Parathyroid adenoma (tissue), 2 donors: ENCODE data around the gene TSPAN5.

ENCODE experiments used
- H2AFZ ChIP-seq: fragments of 300-600 bp; sonication (generic); one replicate; pipeline ENCODE4 v1.7.0; 2017; ENCODE audit warnings: antibody characterized with exemption, mild to moderate bottlenecking
- H3K27ac ChIP-seq: fragments of 300-600 bp; sonication (generic); one replicate; pipeline ENCODE4 v1.7.0; 2017
- H3K27me3 ChIP-seq: fragments of 300-600 bp; sonication (generic); one replicate; pipeline ENCODE4 v1.7.0; 2017; ENCODE audit warnings: low read length; ENCODE audit not compliant: control insufficient read depth, insufficient read depth
- H3K36me3 ChIP-seq: fragments of 300-600 bp; sonication (generic); one replicate; pipeline ENCODE4 v1.7.0; 2017; ENCODE audit warnings: low read length; ENCODE audit not compliant: control insufficient read depth, insufficient read depth
- H3K4me1 ChIP-seq: fragments of 300-600 bp; sonication (generic); one replicate; pipeline ENCODE4 v1.7.0; 2017; ENCODE audit warnings: control low read depth
- H3K4me2 ChIP-seq: fragments of 300-600 bp; sonication (generic); one replicate; pipeline ENCODE4 v1.7.0; 2017; ENCODE audit warnings: low read length
- H3K4me3 ChIP-seq: fragments of 300-600 bp; sonication (generic); one replicate; pipeline ENCODE4 v1.7.0; 2017; ENCODE audit warnings: low read depth, low read length
- H3K79me2 ChIP-seq: fragments of 300-600 bp; sonication (generic); one replicate; pipeline ENCODE4 v1.7.0; 2017; ENCODE audit warnings: control low read depth
- H3K9ac ChIP-seq: fragments of 300-600 bp; sonication (generic); one replicate; pipeline ENCODE4 v1.7.0; 2017; ENCODE audit warnings: mild to moderate bottlenecking
- H3K9me3 ChIP-seq: fragments of 300-600 bp; sonication (generic); one replicate; pipeline ENCODE4 v1.7.0; 2017; ENCODE audit warnings: low read length; ENCODE audit not compliant: control insufficient read depth
- CTCF ChIP-seq: fragments of 300-600 bp; sonication (generic); IDR thresholded peaks from one replicate; pipeline ENCODE4 v1.7.0; 2017; ENCODE audit warnings: antibody characterized with exemption, mild to moderate bottlenecking
- donor health status: primary hyperparathyroidism.

TSPAN5 gene

GRCh38 chr4:98674404-98675173 lies 16.2 kb upstream of the TSPAN5 start:
- Histone ChIP-seq H3K4me3 (no peak overlapping the region), H3K9ac (no peak overlapping the region), H3K9me3 (no peaks in the 10 kb centered on the region), H2AFZ (no peak overlapping the region), H3K36me3 (no peaks in the 10 kb centered on the region), H3K4me1 (no peaks in the 10 kb centered on the region), H3K79me2 (no peaks in the 10 kb centered on the region), H3K27ac (no peak overlapping the region), H3K27me3 (no peaks in the 10 kb centered on the region), H3K4me2 (no peak overlapping the region)
- TF ChIP-seq CTCF = no peak

- TF ChIP-seq CTCF = no peak
- Histone ChIP-seq H3K9me3 (no peaks in the 10 kb centered on the region), H3K27me3 (no peaks in the 10 kb centered on the region), H3K27ac (no peak overlapping the region), H3K79me2 (no peaks in the 10 kb centered on the region), H3K4me1 (no peaks in the 10 kb centered on the region), H3K4me3 (no peak overlapping the region), H3K9ac (no peak overlapping the region), H2AFZ (no peak overlapping the region), H3K4me2 (no peak overlapping the region), H3K36me3 (no peaks in the 10 kb centered on the region)
Measured at GRCh38 chr4:98673978-98674377, 15.6 kb upstream of the TSPAN5 start.

- no peaks in the 10 kb centered on the region for H3K4me1 ChIP-seq
Measured at GRCh38 chr4:98673288-98673644, 14.9 kb upstream of the TSPAN5 start.

GRCh38 chr4:98672583-98673287 lies 14.3 kb upstream of the TSPAN5 start:
- H2AFZ ChIP-seq = no peak overlapping the region
- H3K9me3 ChIP-seq = no peaks in the 10 kb centered on the region
- no peak for TF ChIP-seq CTCF
- H3K79me2 ChIP-seq = no peaks in the 10 kb centered on the region
- H3K27ac ChIP-seq = no peak overlapping the region
- H3K36me3 ChIP-seq = no peaks in the 10 kb centered on the region
- no peak overlapping the region for H3K4me3 ChIP-seq
- H3K4me2 ChIP-seq = peak overlapping the region; percentile 16
- no peaks in the 10 kb centered on the region for H3K27me3 ChIP-seq
- no peak overlapping the region for H3K9ac ChIP-seq
- H3K4me1 ChIP-seq = no peaks in the 10 kb centered on the region

More at GRCh38 chr4:98673288-98673644, 14.9 kb upstream of the TSPAN5 start:
- H3K4me2 ChIP-seq = peak overlapping the region; percentile 16
- no peak overlapping the region for H3K9ac ChIP-seq
- no peak overlapping the region for H3K4me3 ChIP-seq
- H3K79me2 ChIP-seq = no peaks in the 10 kb centered on the region
- no peak overlapping the region for H3K27ac ChIP-seq
- no peak overlapping the region for H2AFZ ChIP-seq
- no peaks in the 10 kb centered on the region for H3K9me3 ChIP-seq
- H3K27me3 ChIP-seq = no peaks in the 10 kb centered on the region
- TF ChIP-seq CTCF = no peak
- H3K36me3 ChIP-seq = no peaks in the 10 kb centered on the region
